Endothelial cell of umbilical vein (primary cell): ENCODE results near the gene ABLIM2.
A peak's percentile ranks its signal among the peaks of the same experiment; 100 is the strongest.

Experiments used
- EZH2 ChIP-seq: IDR thresholded peaks from 2 replicates; pipeline ENCODE4 v1.6.1; 2012; ENCODE audit warnings: borderline replicate concordance, low read depth, mild to moderate bottlenecking, moderate library complexity, low read length, inconsistent platforms; ENCODE audit not compliant: severe bottlenecking
- FOS ChIP-seq: IDR thresholded peaks from 2 replicates; pipeline ENCODE4 v1.6.1; 2011; ENCODE audit warnings: mild to moderate bottlenecking, low read length, moderate library complexity, borderline replicate concordance; ENCODE audit not compliant: insufficient read depth
- GATA2 ChIP-seq: IDR thresholded peaks from 2 replicates; pipeline ENCODE4 v1.7.0; 2011; ENCODE audit warnings: low read depth, mild to moderate bottlenecking, moderate library complexity, mixed read lengths, low read length; ENCODE audit not compliant: insufficient read length, insufficient read depth
- JUN ChIP-seq: IDR thresholded peaks from 2 replicates; pipeline ENCODE4 v1.6.1; 2011; ENCODE audit warnings: borderline replicate concordance, low read depth; ENCODE audit not compliant: insufficient read length, insufficient read depth
- MYC ChIP-seq: IDR thresholded peaks from one replicate; pipeline ENCODE4 v1.6.1; 2011; ENCODE audit warnings: mild to moderate bottlenecking, low read depth, low read length
- POLR2A ChIP-seq: IDR thresholded peaks from 2 replicates; pipeline ENCODE4 v1.6.1; 2012; ENCODE audit warnings: low read depth, mild to moderate bottlenecking, control low read depth, low read length
- POLR2AphosphoS5 ChIP-seq: IDR thresholded peaks from 2 replicates; pipeline ENCODE4 v1.6.1; 2012; ENCODE audit warnings: low read depth, mild to moderate bottlenecking, control low read depth, low read length, moderate library complexity; ENCODE audit not compliant: insufficient read depth
- TF ChIP-seq, protein P1 (sequence below), 2 donors: IDR thresholded peaks; 1 replicate in 1 of 2; 2 replicates in 1 of 2; pipeline ENCODE4 v1.5.1; 2011; ENCODE audit warnings: low read length in 2 of 2, mild to moderate bottlenecking in 2 of 2, moderate library complexity in 2 of 2, control low read depth in 1 of 2, inconsistent platforms in 1 of 2, low read depth in 1 of 2; ENCODE audit not compliant: insufficient read depth in 1 of 2; ENCODE audit errors: extremely low read depth in 1 of 2
- TF ChIP-seq, protein P2 (sequence below): IDR thresholded peaks from 2 replicates; pipeline ENCODE4 v1.6.1; 2011; ENCODE audit not compliant: insufficient read depth, insufficient read length

DNA sequence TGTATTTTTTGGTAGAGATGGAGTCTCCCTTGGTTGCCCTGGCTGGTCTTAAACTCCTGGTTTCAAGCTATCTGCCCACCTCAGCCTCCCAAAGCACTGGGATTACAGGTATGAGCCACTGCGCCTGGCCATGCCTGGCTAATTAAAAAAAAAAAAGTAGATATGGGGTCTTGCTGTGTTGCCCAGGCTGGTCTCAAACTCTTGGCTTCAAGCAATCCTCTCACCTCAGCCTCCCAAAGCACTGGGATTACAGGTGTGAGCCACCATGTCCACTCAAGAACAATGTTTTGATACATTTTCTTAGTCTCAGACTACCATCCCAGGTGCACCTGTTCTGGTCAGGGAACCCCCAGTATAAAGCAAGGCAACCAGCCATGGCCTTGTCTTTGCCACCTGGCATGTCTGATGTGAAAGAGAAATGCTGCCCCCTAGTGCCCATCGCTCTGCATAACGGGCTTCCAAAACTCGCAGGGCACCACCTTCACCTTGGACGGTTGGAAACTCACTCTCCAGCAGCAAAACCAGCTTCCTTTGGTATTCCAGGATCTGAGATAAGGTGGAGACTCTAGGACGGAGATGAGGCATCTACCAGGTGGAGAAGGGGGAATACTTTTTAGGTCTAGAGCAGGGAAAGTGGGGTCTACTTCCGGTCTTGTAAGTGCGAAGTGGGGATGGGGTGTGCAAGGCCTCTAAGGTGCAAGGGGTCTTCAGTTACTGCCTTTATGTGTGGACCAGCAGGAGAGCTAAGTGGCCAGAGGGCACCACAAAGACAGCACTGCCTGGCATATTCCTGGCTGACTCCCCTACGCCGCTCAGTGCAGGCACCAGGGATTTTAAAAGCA is 171.2 kb downstream of the ABLIM2 start:
- TF ChIP-seq, protein P1, sequence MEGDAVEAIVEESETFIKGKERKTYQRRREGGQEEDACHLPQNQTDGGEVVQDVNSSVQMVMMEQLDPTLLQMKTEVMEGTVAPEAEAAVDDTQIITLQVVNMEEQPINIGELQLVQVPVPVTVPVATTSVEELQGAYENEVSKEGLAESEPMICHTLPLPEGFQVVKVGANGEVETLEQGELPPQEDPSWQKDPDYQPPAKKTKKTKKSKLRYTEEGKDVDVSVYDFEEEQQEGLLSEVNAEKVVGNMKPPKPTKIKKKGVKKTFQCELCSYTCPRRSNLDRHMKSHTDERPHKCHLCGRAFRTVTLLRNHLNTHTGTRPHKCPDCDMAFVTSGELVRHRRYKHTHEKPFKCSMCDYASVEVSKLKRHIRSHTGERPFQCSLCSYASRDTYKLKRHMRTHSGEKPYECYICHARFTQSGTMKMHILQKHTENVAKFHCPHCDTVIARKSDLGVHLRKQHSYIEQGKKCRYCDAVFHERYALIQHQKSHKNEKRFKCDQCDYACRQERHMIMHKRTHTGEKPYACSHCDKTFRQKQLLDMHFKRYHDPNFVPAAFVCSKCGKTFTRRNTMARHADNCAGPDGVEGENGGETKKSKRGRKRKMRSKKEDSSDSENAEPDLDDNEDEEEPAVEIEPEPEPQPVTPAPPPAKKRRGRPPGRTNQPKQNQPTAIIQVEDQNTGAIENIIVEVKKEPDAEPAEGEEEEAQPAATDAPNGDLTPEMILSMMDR (IDR thresholded peaks at IDR 0.05; ENCODE audit: extremely low read depth in 1 of 2, insufficient read depth in 1 of 2, low read depth in 1 of 2, low read length in 2 of 2) = peak; percentile 84 to 86
- TF ChIP-seq EZH2 (no peak), POLR2A (no peak), POLR2AphosphoS5 (no peak), JUN (no peak), MYC (no peak), GATA2 (no peak), FOS (no peak)
- TF ChIP-seq, protein P2, sequence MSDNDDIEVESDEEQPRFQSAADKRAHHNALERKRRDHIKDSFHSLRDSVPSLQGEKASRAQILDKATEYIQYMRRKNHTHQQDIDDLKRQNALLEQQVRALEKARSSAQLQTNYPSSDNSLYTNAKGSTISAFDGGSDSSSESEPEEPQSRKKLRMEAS = no peak
